ENCODE measurements around the gene HELB.

HELB gene

DNA sequence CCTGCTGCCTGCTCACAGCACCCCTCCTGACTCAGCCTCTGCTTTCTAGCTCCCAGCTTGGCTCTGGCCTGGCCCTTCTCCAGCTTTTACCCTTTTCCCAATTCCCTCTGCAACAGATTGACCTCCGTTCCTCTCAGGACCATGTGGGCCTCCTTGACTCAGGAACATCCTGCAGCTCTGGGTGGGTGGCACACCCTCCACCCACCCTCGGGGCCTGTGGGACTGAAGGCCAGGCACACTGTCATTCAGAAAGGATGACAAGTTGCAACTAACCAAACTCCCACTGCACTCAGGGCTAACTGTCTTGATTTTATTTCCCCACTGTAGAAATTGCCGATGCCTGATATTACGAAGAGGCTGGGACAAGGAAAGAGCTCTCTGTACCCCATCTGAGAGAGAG lies 59.4 kb downstream of the HELB start:
- DNase-seq (ENCODE audit: low read depth in 2 of 2) = no peak

DNA sequence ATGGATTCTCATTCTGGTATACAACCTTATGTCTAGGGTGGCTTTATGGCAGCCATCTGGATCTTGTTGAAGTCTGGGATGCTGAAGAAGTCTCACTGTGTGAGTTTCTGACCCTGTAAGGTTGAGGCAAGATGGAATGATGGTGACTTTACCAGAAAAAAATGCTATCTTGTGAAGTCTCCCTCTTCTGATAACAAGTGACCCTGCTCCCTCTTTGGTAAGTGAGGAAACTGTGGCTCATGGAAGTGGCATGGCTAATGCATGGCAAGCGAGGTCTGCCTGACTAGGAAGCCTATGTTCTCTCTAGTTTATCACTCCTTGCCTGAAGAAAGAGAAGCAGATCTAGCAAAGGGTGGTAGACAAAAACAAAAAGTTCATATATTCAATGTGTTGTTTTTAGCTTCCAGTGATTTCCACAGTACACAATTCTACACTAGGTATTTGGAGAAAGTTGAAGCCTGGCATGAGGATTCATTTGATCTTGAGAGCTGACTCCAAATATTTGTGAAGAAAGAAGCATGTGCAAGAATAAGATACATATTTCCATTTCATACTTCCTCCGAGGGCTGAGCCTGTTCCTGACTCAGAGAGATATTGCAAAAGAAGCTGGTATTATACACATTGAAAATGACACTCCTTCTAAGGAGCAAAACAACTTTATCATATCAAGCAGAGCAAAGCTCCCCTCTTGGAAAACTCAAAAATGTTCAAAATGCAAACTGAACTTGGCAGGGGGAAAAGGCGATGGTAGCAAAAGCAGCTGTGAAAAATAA lies 63.6 kb downstream of the HELB start:
- no peak for DNase-seq (ENCODE audit: low read depth in 2 of 2)

DNA sequence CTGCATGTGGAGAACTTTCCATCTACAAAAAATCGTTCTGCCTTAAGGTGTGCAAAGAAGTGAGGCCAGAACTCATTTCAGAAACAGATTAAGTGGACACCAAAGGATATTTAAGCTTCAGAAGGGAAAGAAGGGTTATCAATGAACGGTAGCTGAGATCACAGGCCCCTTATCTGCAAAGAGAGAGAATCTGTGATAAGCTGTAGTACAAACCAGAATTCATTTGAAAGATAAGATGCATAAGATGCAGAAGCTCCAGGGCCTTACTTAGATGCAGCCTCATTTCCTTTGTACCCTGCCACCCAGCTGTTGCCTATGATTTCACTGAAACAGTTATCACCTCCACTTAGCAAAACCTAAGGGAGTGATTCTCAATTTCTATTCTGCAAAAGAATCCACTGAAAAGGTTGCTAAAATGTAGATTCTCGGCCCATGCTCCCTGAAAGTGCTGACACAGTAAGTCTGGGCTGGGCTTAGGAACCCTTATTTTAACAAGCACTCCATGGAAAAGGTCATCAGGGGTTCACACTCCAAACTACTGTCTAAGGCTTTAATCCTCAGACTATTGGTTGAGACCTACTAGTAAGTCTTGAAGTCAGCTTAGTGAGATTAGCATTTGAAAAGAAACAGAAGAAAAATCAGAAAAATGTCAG lies 64.8 kb downstream of the HELB start:
- no peak for DNase-seq (ENCODE audit: low read depth in 2 of 2)

DNA sequence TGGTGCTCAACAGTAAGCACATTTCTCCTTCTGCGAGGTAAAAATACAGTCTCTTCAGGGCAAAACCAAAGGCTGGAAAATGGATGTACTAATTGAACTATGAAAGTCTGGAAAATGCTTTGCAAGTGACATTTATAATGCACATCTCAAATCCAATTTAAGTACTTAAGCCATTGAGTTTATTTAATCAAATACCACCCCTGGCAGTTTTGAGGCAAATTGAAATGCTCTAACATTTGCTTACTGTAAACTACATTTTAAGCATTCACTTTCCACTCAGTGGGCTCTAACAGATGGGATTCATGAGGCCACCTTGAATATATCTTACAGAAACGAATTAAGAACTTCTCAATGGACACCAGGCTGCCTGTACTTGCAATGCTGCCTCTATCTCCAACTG lies 69.7 kb downstream of the HELB start:
- no peak for DNase-seq (ENCODE audit: low read depth in 2 of 2)

DNA sequence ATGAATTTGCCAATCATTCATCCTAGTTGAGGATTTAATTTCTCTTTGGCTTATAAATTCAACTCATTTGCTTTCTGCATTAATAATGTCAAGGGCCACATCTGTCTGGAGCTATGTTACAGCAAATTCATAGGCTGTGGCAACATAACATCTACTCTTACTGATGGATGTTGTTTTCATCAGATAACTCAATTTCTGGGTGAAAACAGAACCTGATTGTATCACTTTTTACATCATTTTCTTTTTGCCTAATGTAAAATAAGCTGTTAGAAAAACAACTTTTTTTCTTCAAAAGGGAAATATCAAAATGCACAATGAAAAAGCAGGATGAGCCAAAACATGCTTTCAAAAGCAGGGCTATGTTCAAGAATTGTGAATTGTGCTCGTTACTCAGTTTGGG lies 73.3 kb downstream of the HELB start:
- DNase-seq (ENCODE audit: low read depth in 2 of 2) = no peak

DNA sequence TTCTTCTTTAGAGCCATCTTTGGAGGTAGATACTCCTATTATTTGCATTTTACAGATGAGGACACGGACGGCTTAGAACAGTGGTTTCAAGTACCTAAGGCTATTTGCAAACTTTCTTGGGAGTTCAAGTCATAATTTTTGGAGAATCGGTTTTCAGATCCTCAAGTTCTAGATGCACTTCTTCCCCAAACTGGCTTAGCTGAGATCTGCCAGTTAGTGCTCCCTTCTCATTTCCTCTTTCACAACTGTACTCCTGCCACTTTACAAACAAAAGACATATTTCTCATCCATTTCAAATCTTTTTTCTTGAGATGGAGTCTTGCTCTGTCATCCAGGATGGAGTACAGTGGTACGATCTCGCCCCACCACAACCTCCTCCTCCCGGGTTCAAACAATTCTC lies 77.3 kb downstream of the HELB start:
- DNase-seq (ENCODE audit: low read depth in 2 of 2) = no peak

DNA sequence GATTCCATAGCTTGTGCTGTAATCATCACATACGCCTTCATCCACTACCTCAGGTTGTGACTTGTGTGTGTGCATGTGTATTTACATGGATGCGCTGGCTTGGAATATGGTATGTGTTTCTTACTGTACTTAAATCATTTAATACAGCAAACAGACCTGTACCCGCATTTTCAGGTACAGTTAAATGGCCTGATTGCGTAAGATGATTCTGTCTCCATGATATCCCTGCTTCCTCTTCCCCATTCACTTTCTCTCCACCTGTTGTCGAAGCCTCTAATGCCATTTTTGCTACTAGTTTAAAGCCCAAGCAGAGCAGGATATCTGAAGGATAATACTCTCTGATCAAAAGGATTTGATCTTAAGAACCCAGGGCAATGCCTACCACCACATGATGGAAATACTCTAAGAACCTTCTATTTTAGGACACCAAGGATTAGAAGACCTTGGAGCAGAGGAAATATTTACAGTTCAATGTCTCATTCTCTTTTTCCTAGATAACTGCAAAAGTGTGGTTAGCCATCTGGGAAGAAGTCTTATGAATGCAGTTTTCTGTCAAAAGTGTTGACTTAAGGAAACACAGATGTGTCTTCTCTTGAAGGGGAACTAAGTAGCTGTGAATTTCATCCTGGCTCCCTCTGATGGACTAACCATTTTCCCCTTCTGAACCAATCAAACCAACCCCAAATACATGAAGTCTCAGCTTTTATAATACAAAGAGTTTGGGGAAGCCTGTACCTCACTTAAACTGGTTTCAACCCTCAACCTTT lies 78.7 kb downstream of the HELB start:
- DNase-seq (ENCODE audit: low read depth in 2 of 2) = no peak

DNA sequence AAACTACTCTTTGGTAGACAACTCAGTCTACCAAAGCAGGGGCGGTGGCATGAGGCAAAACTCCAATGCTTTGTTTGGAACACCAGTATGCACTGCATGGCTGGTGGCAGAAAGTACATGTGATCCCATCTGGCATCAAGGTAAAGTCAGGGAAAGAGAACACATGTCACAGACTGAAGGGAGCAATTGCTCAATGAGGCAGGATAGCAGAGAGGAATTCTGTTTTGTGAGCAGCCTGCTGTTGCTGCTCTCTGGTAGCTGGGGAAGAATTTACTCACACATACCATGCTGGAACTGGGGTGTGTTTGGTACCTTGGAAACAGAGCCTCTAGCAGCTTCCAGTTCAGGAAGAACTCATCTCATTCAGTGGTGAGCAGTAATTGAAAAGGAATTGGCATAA lies 84.8 kb downstream of the HELB start:
- DNase-seq (ENCODE audit: low read depth in 2 of 2) = no peak

All from fibroblast of skin of left quadriceps (primary cell).